HG02840 (cell line): Measurements from ENCODE around the gene ARHGEF12.

ENCODE experiments used
- ATAC-seq: cut with Tn5 transposase; IDR thresholded peaks from one replicate; pipeline ENCODE4 v1.9.1; 2021; ENCODE audit warnings: mild to moderate bottlenecking, moderate library complexity, moderate number of reproducible peaks; ENCODE audit not compliant: unreplicated experiment, low FRiP score

Gene ARHGEF12

DNA sequence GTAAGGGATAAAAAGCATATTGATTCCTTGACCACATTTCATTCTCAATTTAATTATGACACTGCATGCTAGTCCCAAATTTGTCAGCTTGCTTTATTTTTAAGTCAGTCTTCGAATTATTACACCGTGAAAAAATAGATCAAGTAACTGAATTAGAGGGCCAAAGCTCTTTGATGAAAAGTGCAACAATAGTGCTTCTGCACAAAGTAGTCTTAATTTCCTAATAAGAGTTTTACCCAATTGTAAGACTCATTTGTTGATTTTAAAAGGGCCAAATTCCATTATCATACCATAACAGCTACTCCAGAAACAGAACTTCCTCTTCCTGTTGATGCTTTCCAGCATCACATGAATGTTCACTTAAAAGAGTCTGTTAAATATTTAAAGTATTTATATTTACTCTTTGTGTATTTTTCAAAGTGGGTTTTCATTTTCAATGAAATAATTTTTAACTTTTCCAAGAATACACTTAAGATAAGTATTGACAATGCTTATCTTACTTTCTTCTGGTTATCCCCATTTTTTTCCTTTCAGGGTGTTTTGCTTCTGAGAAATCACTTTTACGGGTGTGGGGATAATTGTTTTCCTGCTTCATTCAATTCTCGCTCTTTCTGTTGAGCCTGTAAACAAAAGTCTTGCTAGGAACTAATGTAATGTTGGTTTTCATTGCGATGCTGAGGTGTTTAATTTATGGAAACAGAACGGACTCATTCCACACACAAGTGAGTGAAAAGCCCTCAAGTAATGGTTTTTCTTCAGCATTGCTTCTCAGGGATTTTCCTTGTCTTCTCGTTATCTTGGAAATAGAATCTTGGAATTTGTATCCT is 2.1 kb downstream of the ARHGEF12 start:
- no peak for ATAC-seq

DNA sequence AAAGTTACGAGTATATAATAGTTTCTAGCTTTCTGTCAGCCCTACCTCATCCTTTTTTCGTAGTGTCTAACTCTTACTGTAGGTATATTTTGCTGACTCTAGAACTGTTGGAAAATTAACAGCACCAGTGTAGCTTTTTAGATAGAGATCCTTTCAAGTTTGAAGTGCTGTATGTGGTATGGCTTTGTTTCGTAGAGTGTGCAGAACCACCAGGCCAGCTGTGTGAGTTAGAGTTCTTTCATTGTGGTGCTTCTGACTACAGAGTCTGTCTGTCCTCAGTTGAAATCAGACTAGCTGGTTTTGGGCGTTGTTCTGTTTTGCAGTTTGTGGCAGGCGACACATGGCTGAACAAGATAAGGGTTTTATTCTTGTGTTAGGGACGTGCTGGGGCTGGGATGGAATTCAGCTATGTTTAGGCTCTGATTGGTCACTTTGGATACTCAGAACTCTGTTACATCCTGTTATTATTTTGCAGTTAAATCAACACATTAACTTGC is 3.2 kb downstream of the ARHGEF12 start:
- no peak for ATAC-seq

DNA sequence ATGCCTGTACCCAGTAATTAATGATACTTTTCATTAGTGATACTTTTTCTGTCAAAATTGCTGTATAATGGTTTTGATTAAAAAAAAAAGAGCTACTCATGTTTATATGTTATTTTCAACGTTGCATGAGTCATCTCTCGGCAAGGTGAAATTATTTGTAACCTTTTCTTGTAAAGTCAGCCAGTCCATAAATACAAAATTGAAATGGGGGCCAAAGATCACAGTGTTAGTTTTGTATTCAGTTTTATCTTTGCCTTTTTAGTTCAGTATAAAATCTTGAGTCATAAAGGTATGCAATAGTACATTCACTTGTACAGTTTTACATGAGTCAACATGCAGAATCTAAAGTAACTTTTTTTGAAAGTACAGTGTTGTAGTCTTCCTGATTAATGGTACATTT is 4.3 kb downstream of the ARHGEF12 start:
- ATAC-seq: no peak

DNA sequence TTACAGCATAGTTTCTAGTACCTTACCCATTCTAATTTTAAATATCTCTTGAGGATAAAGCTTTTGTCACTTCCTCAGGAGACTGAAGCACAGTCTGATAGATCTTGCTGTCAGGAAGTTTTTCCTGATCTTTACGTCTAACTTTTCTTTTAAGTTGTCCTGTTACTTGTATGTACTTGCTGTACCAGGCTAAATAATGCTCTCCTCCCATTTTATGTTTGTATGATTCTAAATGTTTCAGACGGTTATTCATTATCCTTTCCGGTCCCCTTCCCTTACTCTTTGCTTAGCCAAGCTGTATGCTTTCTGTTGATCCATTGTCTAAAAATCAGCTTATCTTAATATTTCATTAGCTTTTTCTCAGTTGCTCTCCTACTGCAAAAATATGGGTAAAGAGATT is 6.0 kb downstream of the ARHGEF12 start:
- ATAC-seq: no peak

DNA sequence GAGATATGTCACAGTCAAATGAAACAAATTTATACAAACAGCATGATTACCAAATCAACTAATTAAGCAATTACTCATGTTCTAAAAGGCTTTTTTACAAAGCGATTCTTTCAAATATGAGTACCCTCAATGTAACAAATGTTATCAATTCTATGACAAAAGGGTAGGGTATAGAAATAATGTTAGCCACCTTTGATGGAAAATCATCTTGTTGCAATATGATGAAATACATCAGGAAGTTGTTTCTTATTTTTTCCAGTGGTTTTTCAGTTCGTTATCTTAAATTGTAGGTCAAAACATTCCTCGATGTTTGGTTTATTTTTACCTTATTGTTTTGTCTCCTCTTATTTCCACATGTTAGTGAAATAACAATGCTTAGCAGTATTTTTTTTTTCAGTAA is 6.5 kb downstream of the ARHGEF12 start:
- no peak for ATAC-seq

DNA sequence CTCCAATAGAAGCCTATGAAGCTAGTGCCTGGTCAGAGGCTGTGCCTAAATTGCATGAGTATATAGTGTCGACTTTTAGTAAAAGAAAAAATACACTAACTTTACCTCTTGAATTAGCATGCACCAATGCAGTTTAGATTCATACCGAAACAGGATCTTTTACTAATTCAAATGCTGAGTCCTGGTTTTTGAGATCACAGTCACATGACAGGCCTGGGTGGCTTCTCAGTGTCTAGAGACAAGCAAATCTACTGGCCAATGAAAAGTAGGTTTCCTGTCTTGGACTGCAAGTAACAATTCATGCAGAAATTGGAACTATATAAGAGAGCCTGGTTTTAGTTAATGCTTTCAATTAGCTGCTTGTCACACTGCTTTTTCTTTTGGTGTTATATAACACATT is 7.2 kb downstream of the ARHGEF12 start:
- no peak for ATAC-seq

DNA sequence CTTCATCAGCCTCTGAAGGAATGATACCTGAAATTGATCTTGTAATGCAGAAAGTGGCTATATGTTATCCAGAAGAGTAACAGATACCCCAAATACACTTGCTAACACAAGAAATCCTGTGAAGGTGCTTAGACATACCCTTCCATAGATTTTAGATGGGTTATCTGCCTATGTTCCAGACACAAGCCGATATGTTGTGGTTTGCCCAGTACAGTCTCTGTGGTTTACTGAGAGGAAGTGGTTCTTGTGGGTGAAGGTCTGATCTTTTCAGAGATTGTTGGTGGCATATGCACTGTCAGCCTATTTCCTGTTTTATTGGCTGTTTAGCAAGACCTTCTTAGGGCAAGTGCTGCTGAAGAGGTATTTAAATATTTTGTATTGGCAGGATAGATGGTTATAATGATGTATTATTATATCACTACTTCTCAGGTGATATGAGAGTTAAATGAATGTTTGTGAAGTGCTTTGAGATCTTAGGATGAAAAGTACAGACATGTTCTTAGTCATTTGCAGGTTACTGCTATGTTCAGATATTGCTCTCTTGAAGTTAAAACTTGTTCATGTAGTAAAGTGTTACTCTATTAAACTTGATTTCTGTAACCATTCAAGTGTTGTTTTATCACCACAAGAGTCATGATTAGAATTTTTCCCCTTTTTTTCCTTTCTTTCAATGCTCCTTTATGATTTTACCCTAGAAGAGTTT is 8.2 kb downstream of the ARHGEF12 start:
- peak; percentile 79 for ATAC-seq

DNA sequence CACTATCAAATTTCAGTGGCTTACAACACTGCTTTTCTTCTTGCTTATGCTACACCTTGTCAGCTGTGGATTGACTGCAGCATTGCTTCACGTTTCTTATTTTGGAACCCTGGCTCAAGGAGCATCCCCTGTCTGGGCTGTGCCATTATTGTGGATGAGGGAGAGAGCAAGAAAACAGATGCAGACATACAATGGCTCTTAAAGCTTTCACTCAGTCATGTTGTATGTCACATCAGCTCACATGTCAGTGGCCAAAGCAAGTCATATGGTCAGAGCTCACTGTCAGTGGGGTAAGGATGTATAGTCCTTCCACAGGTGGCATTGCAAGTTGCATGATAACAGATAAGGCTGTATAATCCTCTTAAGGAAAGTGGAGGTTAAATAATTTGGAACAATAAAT is 10.0 kb downstream of the ARHGEF12 start:
- no peak for ATAC-seq

DNA sequence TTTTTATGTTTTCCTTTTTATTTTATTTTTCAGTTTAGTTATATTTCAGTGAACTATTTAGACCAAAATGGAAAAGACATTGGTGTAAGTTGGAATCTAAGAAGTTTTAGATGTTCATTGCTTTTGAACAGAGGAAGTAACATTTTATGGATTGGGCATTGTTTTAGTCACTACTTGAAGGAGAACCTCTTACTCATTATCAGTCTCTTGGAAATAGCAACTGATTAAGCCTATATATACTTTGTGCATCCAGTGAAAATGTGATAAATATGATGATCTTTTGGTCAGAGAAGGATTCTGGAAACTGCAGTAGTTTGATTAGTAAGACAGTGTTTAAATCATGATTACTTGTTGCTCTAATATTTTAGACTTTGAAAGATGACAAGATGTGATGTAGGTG is 14.4 kb downstream of the ARHGEF12 start:
- ATAC-seq: no peak

DNA sequence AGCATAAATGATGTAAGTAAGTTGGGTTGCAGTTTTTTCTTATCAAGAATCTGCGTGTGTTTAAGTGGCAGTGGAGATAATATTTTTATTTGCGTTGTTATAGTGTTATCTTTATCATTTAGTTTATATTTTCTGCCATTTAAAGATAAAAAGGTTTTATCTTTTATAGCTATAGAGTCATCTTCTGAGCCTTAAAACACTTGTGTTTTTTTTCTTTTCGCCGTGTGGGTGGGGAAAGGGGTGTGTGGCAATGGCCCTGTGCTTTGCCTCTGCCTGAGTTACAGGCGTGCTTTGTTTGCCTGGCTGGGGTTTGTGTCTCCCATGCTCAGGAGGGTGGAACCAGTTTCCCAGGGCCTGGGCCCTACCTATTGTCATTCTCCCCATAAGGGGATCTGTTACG is 16.2 kb downstream of the ARHGEF12 start:
- ATAC-seq: no peak

DNA sequence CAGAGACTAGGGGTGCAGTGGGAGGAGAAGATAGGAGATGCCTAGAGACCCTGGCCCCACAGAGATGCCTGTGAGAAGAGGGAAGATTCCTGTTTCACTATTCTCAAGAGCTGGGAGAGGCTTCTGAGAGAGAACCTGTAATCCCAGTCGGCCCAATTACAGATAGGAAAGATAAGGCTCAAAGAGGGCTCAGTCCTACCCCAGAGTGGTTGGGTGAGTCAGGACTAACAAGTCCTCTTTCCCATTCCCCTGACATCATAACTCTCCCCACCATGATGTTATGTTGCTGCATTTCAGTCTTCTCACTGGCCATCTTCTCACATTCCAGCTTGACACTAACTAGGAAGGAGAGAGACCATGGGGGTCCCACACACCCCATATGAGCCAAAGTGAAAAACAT is 17.9 kb downstream of the ARHGEF12 start:
- no peak for ATAC-seq

DNA sequence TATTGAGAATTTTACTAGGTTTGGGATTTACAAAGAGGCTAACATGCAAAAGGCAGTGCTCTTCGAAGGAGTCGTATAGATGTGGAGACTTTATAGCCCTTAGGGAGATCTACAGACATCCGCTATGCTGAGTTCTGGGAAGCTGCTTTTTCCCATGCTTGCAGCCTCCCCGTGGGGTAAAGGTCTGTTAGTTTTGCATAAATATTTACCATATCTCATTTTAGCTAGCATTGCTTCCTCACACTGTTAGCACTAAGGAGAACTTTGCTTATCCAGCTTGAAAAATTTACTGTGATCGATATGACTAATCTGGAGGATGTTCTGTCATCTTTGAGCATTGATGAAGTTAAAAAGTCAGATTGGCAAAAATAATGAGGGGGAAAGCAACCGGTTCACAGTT is 18.6 kb downstream of the ARHGEF12 start:
- ATAC-seq: no peak

DNA sequence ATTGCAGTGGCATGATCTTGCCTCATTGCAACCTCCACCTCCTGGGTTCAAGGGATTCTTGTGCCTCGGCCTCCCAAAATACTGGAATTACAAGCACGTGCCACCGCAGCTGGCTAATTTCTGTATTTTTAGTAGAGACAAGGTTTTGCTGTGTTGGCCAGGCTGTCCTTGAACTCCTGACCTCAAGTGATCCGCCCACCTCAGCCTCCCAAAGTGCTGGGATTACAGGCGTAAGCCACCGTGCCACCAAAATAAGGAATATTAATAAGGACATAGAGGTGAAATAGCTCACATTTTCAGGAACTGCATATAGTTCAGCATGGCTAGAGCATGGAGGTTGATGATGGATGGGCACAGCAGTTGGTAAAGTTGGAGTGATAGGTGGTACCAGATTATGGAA is 21.4 kb downstream of the ARHGEF12 start:
- no peak for ATAC-seq

DNA sequence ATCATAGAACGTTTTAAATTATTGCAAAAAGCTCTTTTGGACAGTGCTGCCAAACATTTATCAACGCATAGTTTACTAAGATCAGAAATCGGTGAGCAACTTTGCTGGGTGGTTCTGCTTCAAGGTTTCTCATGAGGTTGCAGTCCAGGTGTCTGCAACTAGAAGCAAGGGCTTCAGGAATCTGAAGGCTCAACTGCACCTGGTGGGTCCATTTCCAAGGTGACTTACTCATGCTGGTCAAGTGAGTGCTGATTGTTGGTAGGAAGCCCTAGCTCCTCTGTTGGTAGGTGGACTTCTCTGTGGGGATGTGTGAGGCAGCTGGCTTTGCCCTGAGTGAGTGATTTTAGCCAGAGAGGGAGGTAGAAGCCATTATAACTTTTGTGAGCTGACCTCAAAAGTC is 22.5 kb downstream of the ARHGEF12 start:
- ATAC-seq: no peak

DNA sequence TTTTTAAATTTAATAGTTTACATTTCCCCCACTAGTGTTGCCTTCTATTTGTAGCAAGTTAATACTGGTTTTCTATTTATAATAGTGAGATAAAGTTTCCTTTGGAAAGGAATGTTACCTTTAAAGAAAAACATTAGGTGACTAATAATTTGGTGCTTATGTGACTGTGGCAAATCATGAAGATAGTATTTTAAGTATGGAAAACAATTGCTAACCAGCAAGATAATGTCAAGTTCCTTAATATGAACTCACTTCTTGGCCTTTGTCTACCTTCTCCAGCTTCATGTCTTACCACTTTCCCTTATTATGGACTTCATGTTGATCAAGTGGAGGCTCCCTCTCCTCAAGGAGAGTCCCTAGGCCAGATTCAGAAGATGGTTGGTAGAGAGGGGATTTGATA is 27.2 kb downstream of the ARHGEF12 start:
- no peak for ATAC-seq

DNA sequence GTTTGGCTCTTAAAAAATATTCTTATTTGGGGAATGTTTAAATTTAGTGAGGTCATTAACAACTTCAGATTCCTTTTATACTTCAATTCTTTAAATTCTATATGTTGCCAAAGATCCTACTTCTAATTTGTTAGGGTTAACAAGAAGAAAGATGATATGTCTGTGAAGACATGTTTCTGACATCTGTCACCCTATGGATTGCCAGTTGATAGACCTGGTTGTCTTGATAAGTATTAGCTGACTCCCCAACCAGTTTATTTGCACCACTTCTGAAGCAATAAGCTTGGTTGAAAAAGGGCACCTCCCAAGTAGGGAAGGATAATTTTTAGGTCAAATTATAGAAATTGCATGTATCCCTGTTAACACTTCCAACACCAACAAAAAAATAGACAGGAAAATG is 29.3 kb downstream of the ARHGEF12 start:
- no peak for ATAC-seq

DNA sequence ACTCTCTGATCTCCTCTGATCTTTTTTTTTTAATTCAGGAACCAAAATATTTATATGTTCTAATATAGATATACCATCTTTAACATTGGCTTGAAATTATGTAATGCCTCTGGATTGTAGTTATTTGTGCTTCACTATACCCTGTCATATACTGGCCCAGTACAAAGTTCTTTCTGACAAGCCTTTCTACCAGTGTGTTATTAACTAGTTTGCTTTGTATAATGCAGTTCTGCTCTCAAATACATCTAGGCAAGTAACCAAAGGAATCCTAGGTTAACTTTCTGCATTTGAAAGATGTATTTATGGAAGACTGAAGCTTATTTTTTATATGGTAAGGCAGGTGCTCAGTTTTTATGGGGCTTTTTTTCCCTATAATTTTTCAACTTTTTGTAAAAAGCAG is 36.1 kb downstream of the ARHGEF12 start:
- ATAC-seq: no peak

DNA sequence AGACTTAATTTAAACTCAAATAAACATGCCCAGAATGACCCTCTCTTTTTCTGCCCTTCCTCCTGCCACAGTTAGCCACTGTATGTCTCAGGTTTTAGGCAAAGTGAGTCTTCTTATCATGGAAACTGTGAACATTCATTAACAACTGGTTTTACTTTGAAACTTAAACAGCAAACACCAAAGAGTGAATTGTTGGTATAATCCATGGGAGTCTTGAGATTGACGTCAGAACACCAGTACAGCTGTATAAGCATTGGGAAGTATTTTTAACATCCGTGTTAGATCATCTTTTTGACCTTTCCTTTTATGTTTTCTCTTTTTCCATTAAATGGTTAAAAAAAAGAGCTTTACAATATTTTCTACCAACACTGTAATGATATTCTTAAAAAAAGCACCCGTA is 38.9 kb downstream of the ARHGEF12 start:
- ATAC-seq: no peak

DNA sequence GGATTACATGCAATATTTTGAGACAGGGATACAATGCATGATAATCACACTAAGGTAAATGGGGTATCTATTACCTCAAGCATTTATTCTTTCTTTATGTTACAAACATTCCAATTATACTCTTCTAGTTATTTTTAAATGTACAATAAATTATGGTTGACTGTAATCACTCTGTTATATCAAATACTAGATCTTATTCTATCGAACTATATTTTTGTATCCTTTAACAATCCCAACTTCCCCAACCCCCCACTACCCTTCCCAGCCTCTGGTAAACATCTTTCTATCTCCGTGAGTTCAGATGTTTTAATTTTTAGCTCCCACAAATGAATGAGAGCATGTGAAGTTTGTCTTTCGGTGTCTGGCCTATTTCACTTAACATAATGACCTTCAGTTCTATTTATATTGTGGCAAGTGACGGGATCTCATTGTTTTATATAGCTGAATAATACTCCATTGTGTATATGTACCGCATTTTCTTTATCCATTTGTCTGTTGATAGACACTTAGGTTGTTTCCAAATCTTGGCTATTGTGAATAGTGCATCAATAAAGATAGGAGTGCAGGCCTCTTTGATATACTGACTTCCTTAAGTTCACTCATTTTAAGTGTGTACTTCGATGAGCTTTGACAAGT is 40.5 kb downstream of the ARHGEF12 start:
- ATAC-seq: no peak

DNA sequence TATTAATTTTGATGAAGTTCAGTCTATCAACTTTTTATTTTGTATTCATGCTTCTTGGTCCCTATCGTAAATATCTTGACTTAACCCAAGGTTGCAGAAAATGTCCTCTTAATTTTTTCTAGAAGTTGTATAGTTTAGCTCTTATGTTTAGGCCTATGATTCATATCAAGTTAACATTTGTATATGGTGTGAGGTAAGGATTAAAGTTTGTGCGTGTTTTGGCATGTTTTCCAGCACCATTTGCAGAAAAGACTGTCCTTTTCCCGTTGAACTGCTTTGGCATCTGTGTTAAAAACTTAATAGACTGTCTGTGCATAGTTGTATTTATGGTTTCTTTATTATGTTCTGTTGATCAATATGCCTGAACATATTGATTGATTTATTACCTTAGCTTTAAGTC is 42.3 kb downstream of the ARHGEF12 start:
- ATAC-seq: no peak

DNA sequence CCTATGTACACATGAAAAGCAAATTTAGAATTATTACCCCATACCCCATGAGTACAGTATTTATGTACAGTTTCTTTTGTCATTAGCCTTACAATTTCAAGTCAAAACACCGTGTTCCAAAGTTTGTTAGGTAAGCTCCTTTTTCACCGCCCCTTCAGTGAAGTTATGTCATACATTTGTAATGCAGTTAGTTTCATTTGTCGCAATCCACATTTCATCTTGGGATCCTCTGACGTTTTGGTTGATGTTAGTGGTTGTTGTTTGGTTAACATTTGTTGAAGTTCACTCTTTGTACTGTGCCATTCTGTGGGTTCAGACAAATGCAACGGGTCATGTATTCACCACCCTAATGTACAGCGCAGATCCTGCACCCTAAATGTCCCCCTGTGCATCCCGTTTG is 45.2 kb downstream of the ARHGEF12 start:
- ATAC-seq: no peak
